IMR-90 (cell line): ENCODE measurements around the gene USP4. TPM values are rescaled to one million over a fixed set of nuclear protein-coding genes. Genes with fewer than 3 reads are reported as not detected.

Source experiments
- ATAC-seq: fragments of 200-7000 bp; cut with Tn5 transposase; 2 replicates; pipeline ENCODE4 v1.9.1; 2020; ENCODE audit warnings: low read depth, mild to moderate bottlenecking, moderate library complexity
- BruUV-seq: library from RNA; stranded (reverse); fragments of 400-500 nt; replicated peaks from 2 replicates; lab custom pipeline; 2021; lab: Mats Ljungman, UMichigan
- CTCF ChIA-PET: fragments of 300-600 bp; formaldehyde crosslinking; extraction: SDS; loops from one replicate; lab custom pipeline; 2021; ENCODE audit warnings: antibody characterized with exemption; lab: Yijun Ruan, JAX
- POLR2A ChIA-PET: fragments of 300-600 bp; sonication (Branson Sonifier 250); formaldehyde crosslinking; loops from one replicate; lab custom pipeline; 2022; ENCODE audit warnings: antibody characterized with exemption; ENCODE audit not compliant: unreplicated experiment; lab: Charles Lee
- DNase-seq: peaks from one replicate; pipeline ENCODE4 v3.0.0; 2013
- H2AFZ ChIP-seq: replicated peaks from 2 replicates; pipeline ENCODE3; 2013; ENCODE audit warnings: low read length, mild to moderate bottlenecking; ENCODE audit not compliant: poor library complexity
- H2AK5ac ChIP-seq: 2 replicates; pipeline ENCODE4 v1.6.1; 2013; ENCODE audit warnings: low read depth, low read length, inconsistent platforms
- H2AK9ac ChIP-seq: replicated peaks from 2 replicates; pipeline ENCODE3; 2013; ENCODE audit warnings: mild to moderate bottlenecking, low read depth, low read length, moderate library complexity; ENCODE audit not compliant: poor library complexity
- H2BK120ac ChIP-seq: 2 replicates; pipeline ENCODE4 v1.6.1; 2013; ENCODE audit warnings: low read depth, low read length, inconsistent platforms
- H2BK15ac ChIP-seq: 3 replicates; pipeline ENCODE4 v1.6.1; 2013; ENCODE audit warnings: low read depth, low read length, inconsistent platforms
- H2BK20ac ChIP-seq: 2 replicates; pipeline ENCODE4 v1.6.1; 2013; ENCODE audit warnings: low read depth, mild to moderate bottlenecking, inconsistent platforms, low read length, moderate library complexity
- H2BK5ac ChIP-seq: 2 replicates; pipeline ENCODE4 v1.6.1; 2013; ENCODE audit warnings: mild to moderate bottlenecking, low read depth, low read length, inconsistent platforms; ENCODE audit not compliant: poor library complexity, severe bottlenecking
- H3K14ac ChIP-seq: replicated peaks from 2 replicates; pipeline ENCODE4 v1.6.1; 2013; ENCODE audit warnings: low read depth, low read length, inconsistent platforms
- H3K18ac ChIP-seq: 2 replicates; pipeline ENCODE4 v1.6.1; 2013; ENCODE audit warnings: low read depth, low read length, control low read depth
- H3K23ac ChIP-seq: 2 replicates; pipeline ENCODE4 v1.6.1; 2013; ENCODE audit warnings: low read depth, low read length, inconsistent platforms
- H3K27ac ChIP-seq: 2 replicates; pipeline ENCODE4 v1.5.1; 2013; ENCODE audit warnings: mild to moderate bottlenecking, control low read depth, low read length; ENCODE audit not compliant: insufficient read depth
- H3K27me3 ChIP-seq: 2 replicates; pipeline ENCODE4 v1.6.1; 2013; ENCODE audit warnings: low read length; ENCODE audit not compliant: control insufficient read depth, insufficient read depth
- H3K36me3 ChIP-seq: 2 replicates; pipeline ENCODE4 v1.6.1; 2013; ENCODE audit warnings: low read length, mixed read lengths; ENCODE audit not compliant: control insufficient read depth, insufficient read depth
- H3K4ac ChIP-seq: 2 replicates; pipeline ENCODE4 v1.6.1; 2013; ENCODE audit warnings: low read depth, low read length, inconsistent platforms
- H3K4me1 ChIP-seq: 2 replicates; pipeline ENCODE4 v1.6.1; 2013; ENCODE audit warnings: low read length, mixed read lengths; ENCODE audit not compliant: control insufficient read depth, insufficient read depth
- H3K4me2 ChIP-seq: 2 replicates; pipeline ENCODE4 v1.6.1; 2013; ENCODE audit warnings: low read depth, mild to moderate bottlenecking, control low read depth, low read length, moderate library complexity
- H3K4me3 ChIP-seq: 2 replicates; pipeline ENCODE4 v1.5.1; 2013; ENCODE audit warnings: low read depth, mild to moderate bottlenecking, control low read depth, low read length, moderate library complexity; ENCODE audit not compliant: insufficient read depth
- H3K56ac ChIP-seq: 2 replicates; pipeline ENCODE4 v1.6.1; 2013; ENCODE audit warnings: low read length, inconsistent platforms; ENCODE audit not compliant: insufficient read depth; ENCODE audit errors: extremely low read depth
- H3K79me1 ChIP-seq, 2 experiments: 2 replicates each; pipeline ENCODE4 v1.6.1; 2013; ENCODE audit warnings: low read length in 2 of 2, inconsistent platforms in 1 of 2, low read depth in 1 of 2
- H3K9ac ChIP-seq: 2 replicates; pipeline ENCODE4 v1.6.1; 2013; ENCODE audit warnings: low read depth, low read length, control low read depth
- H3K9me1 ChIP-seq: 2 replicates; pipeline ENCODE4 v1.6.1; 2013; ENCODE audit warnings: low read length, inconsistent platforms; ENCODE audit not compliant: insufficient read depth
- H3K9me3 ChIP-seq: 2 replicates; pipeline ENCODE4 v1.6.1; 2013; ENCODE audit warnings: low read length; ENCODE audit not compliant: control insufficient read depth, insufficient read depth
- H4K20me1 ChIP-seq: 2 replicates; pipeline ENCODE4 v1.6.1; 2013; ENCODE audit warnings: low read length, inconsistent platforms; ENCODE audit not compliant: insufficient read depth
- H4K5ac ChIP-seq: 2 replicates; pipeline ENCODE4 v1.6.1; 2013; ENCODE audit warnings: mild to moderate bottlenecking, low read depth, low read length, control low read depth
- H4K8ac ChIP-seq, 2 experiments: 2 replicates each; pipeline ENCODE4 v1.6.1; 2013; ENCODE audit warnings: low read depth in 2 of 2, low read length in 2 of 2, control low read depth in 1 of 2, inconsistent platforms in 1 of 2
- H4K91ac ChIP-seq: 2 replicates; pipeline ENCODE4 v1.6.1; 2013; ENCODE audit warnings: low read depth, low read length, inconsistent platforms; ENCODE audit not compliant: insufficient read depth
- CEBPB ChIP-seq: IDR thresholded peaks from 2 replicates; pipeline ENCODE4 v1.6.1; 2012; ENCODE audit warnings: low read depth, low read length, improper control_type of control experiment
- FOS ChIP-seq: fragments of 150-350 bp; IDR thresholded peaks from 2 replicates; pipeline ENCODE4 v1.6.1; 2016; ENCODE audit warnings: low read depth, low read length
- MAFK ChIP-seq: IDR thresholded peaks from 2 replicates; pipeline ENCODE4 v1.6.1; 2012; ENCODE audit warnings: low read depth, low read length, improper control_type of control experiment
- MAZ ChIP-seq: IDR thresholded peaks from 2 replicates; pipeline ENCODE4 v1.6.1; 2012; ENCODE audit warnings: low read depth, mild to moderate bottlenecking, low read length, improper control_type of control experiment, moderate library complexity, borderline replicate concordance
- MXI1 ChIP-seq: IDR thresholded peaks from 2 replicates; pipeline ENCODE4 v1.6.1; 2012; ENCODE audit warnings: low read depth, mild to moderate bottlenecking, low read length, moderate library complexity, borderline replicate concordance
- NFE2L2 ChIP-seq: fragments of 150-350 bp; IDR thresholded peaks from 2 replicates; pipeline ENCODE4 v1.6.1; 2016; ENCODE audit warnings: low read depth, mild to moderate bottlenecking, low read length
- POLR2A ChIP-seq: IDR thresholded peaks from 2 replicates; pipeline ENCODE4 v1.6.1; 2012; ENCODE audit warnings: mild to moderate bottlenecking, low read depth, low read length
- RAD21 ChIP-seq: IDR thresholded peaks from 2 replicates; pipeline ENCODE4 v1.6.1; 2012; ENCODE audit warnings: low read length, improper control_type of control experiment
- RCOR1 ChIP-seq: IDR thresholded peaks from 2 replicates; pipeline ENCODE4 v1.6.1; 2012; ENCODE audit warnings: mild to moderate bottlenecking, low read length, improper control_type of control experiment; ENCODE audit not compliant: insufficient replicate concordance
- RFX5 ChIP-seq: IDR thresholded peaks from 2 replicates; pipeline ENCODE4 v1.8.0; 2012; ENCODE audit warnings: low read depth, mild to moderate bottlenecking, low read length, moderate library complexity
- SMC3 ChIP-seq: fragments of 150-350 bp; IDR thresholded peaks from 2 replicates; pipeline ENCODE4 v1.6.1; 2016; ENCODE audit warnings: low read depth, mild to moderate bottlenecking, antibody characterized with exemption, low read length, moderate library complexity
- WGBS, 2 experiments: methylation state at CpG; one replicate each; pipeline versions ENCODE4 v1.1.5 to v1.1.7; 2013; ENCODE audit warnings: missing lambda C conversion rate in 2 of 2; ENCODE audit not compliant: insufficient read length in 1 of 2; ENCODE audit errors: extremely low coverage in 2 of 2; 5-methylcytosine and 5-hydroxymethylcytosine counted together
- dilution Hi-C: fragments of 300-500 bp; cut with HindIII; formaldehyde crosslinking; loops from one replicate; pipeline ENCODE4 v1.14.3; 2018; ENCODE audit warnings: low sequenced_read_pairs; ENCODE audit not compliant: unreplicated experiment
- in situ Hi-C: fragments of 300-500 bp; cut with MboI; formaldehyde crosslinking; loops from 3 replicates; pipeline ENCODE4 v1.14.3; 2019; ENCODE audit warnings: low sequenced_read_pairs, inconsistent platforms, mixed read lengths
- intact Hi-C: fragments of 100-400 bp; cut with micrococcal nuclease; formaldehyde crosslinking; loops from 2 replicates; pipeline ENCODE4 v1.10.0; 2022
- polyA plus RNA-seq, 3 experiments: library from polyadenylated mRNA; depleted of rRNA; stranded (reverse); fragments of >200 nt; gene quantifications; 2 replicates each; pipeline ENCODE4 v1.2.3, GENCODE V29; 2012; ENCODE audit warnings: low replicate concordance in 1 of 3
- total RNA-seq: library from RNA; depleted of rRNA; stranded (reverse); fragments of >200 nt; gene quantifications from 2 replicates; pipeline ENCODE4 v1.2.3, GENCODE V29; 2012

USP4 gene
- total and polyA plus RNA-seq, 2 of the 4 experiments (the other 2 are of a cell fraction), result 29.9 to 42.3 TPM

GRCh38 chr3:49253512-49253911 lies 86.3 kb downstream of the USP4 start:
- TF ChIP-seq SMC3 (no peak), RCOR1 (no peak), RAD21 (no peak), NFE2L2 (no peak), CEBPB (no peak), FOS (no peak), MAFK (no peak), RFX5 (no peak), MXI1 (no peak), POLR2A (no peak), MAZ (no peak)
- WGBS, 2 experiments, result no CpG with 5 or more reads among the region's 3 CpGs
- dilution Hi-C loops, result no loop called here
- H4K5ac ChIP-seq, result no peak overlapping the region
- H3K4me3 ChIP-seq, result no peak overlapping the region
- no peaks in the 10 kb centered on the region for H3K4me1 ChIP-seq
- H3K23ac ChIP-seq, result peak overlapping the region; percentile 55; the same call in 1 of the 2 replicates
- H3K56ac ChIP-seq, result no peak overlapping the region
- in situ Hi-C loops, result no loop called here
- H3K27me3 ChIP-seq, result no peaks in the 10 kb centered on the region
- H4K20me1 ChIP-seq, result no peaks in the 10 kb centered on the region
- no peak for DNase-seq
- no TSS peak for BruUV-seq
- H3K4me2 ChIP-seq, result no peak overlapping the region
- H3K79me1 ChIP-seq, result no peaks in the 10 kb centered on the region
- no peak overlapping the region for H3K9ac ChIP-seq
- H2AK5ac ChIP-seq, result no peak overlapping the region
- no peak overlapping the region for H2BK15ac ChIP-seq
- H3K27ac ChIP-seq, result no peak overlapping the region
- no peaks in the 10 kb centered on the region for H3K9me1 ChIP-seq
- H3K18ac ChIP-seq, result no peak overlapping the region
- no peak overlapping the region for H4K8ac ChIP-seq
- no peaks in the 10 kb centered on the region for H3K36me3 ChIP-seq
- intact Hi-C loops, result no loop called here
- H2BK5ac ChIP-seq, result no peak overlapping the region
- H3K9me3 ChIP-seq, result no peaks in the 10 kb centered on the region
- no peak overlapping the region for H2BK120ac ChIP-seq
- ChIA-PET CTCF (no interaction called here), POLR2A (interaction anchor here (0.6 kb wide), 1 partner anchor 1011 kb away, joined by 13 read pairs; no protein-coding TSS in a partner anchor)
- no peak overlapping the region for H2BK20ac ChIP-seq
- no peak for ATAC-seq
- no peak overlapping the region for H2AK9ac ChIP-seq
- no peak overlapping the region for H4K91ac ChIP-seq
- no peak overlapping the region for H3K4ac ChIP-seq
- H3K14ac ChIP-seq, result no peak overlapping the region
- no peak overlapping the region for H2AFZ ChIP-seq
